ENCODE measurements around the gene BBOF1. TPM values are rescaled to one million over a fixed set of nuclear protein-coding genes. Genes with fewer than 3 reads are reported as not detected.
A peak's percentile ranks its signal among the peaks of the same experiment; 100 is the strongest.

Gene BBOF1
- polyA plus RNA-seq, 12 donors = 5.6 to 25.1 (median 8.5) TPM; not detected in 1

- DNase-seq = peak; percentile 42
Observed at GRCh38 chr14:74019408-74020137, 424 bp downstream of the BBOF1 start.

- no peak for DNase-seq
Observed at GRCh38 chr14:74022346-74022745, 3.2 kb downstream of the BBOF1 start.

GRCh38 chr14:74029136-74029535 lies 10.0 kb downstream of the BBOF1 start:
- DNase-seq = no peak

- no peak for DNase-seq
Observed at GRCh38 chr14:74034572-74034971, 15.4 kb downstream of the BBOF1 start.

GRCh38 chr14:74035556-74035955 lies 16.4 kb downstream of the BBOF1 start:
- DNase-seq = no peak

- DNase-seq = peak; percentile 35
Observed at GRCh38 chr14:74038020-74038859, 19.1 kb downstream of the BBOF1 start.

- DNase-seq = no peak
Observed at GRCh38 chr14:74042296-74042695, 23.1 kb downstream of the BBOF1 start.

- DNase-seq = no peak
Observed at GRCh38 chr14:74045522-74045921, 26.4 kb downstream of the BBOF1 start.

- DNase-seq = no peak
Observed at GRCh38 chr14:74048281-74048680, 29.1 kb downstream of the BBOF1 start.

- no peak for DNase-seq
Observed at GRCh38 chr14:74049876-74050495, 30.8 kb downstream of the BBOF1 start.

- DNase-seq = no peak
Observed at GRCh38 chr14:74062809-74063150, 43.6 kb downstream of the BBOF1 start.

GRCh38 chr14:74064426-74064825 lies 45.3 kb downstream of the BBOF1 start:
- no peak for DNase-seq

GRCh38 chr14:74064883-74065282 lies 45.7 kb downstream of the BBOF1 start:
- DNase-seq = no peak

GRCh38 chr14:74065746-74066575 lies 46.8 kb downstream of the BBOF1 start:
- no peak for DNase-seq

- no peak for DNase-seq
Observed at GRCh38 chr14:74077401-74077800, 58.3 kb downstream of the BBOF1 start.

GRCh38 chr14:74080820-74081460 lies 61.8 kb downstream of the BBOF1 start:
- no peak for DNase-seq

GRCh38 chr14:74081491-74081890 lies 62.3 kb downstream of the BBOF1 start:
- DNase-seq = no peak

GRCh38 chr14:74083161-74083560 lies 64.0 kb downstream of the BBOF1 start:
- no peak for DNase-seq

- no peak for DNase-seq
Observed at GRCh38 chr14:74083784-74084276, 64.7 kb downstream of the BBOF1 start.

- DNase-seq = peak; percentile 100
Observed at GRCh38 chr14:74084277-74085046, 65.3 kb downstream of the BBOF1 start, which contains the start of the genes ALDH6A1 and LIN52. TSS of gene ALDH6A1 (minus strand) at chr14:74084453. CDS start at chr14:74084394, 59 bp downstream. TSS of gene LIN52 (plus strand) at chr14:74084956. CDS start at chr14:74084975, 19 bp downstream.

All from muscle of arm (tissue), 12 donors.